ENCODE data around the gene RPL13A. TPM values are rescaled to one million over a fixed set of nuclear protein-coding genes. Genes with fewer than 3 reads are reported as not detected.
"Not testable (repeated sequence)": the region's sequence is repeated elsewhere in the genome, so short reads cannot be mapped to it uniquely, and the experiment has no call there.

The RPL13A gene
- total RNA-seq, 1 donor from 2014 or later = 3,026 TPM

- peaks cover 9% of the 10 kb centered on the region for H3K4me1 Mint-ChIP-seq
- H3K4me3 Mint-ChIP-seq = peak overlapping the region; percentile 31
- H3K27me3 Mint-ChIP-seq (ENCODE audit: low read depth) = peaks cover 3% of the 10 kb centered on the region
- H3K9me3 Mint-ChIP-seq = no peaks in the 10 kb centered on the region
- H3K27ac Mint-ChIP-seq (ENCODE audit: unreplicated experiment) = no peak overlapping the region
- no peak for TF ChIP-seq CTCF (conservative IDR thresholded peaks at IDR 0.05)
- DNase-seq (ENCODE audit: low read depth, low spot score) = no peak
- peaks cover 5% of the 10 kb centered on the region for H3K36me3 Mint-ChIP-seq (ENCODE audit: low read depth)
Measured at GRCh38 chr19:49468746-49469447, 18.5 kb upstream of the RPL13A start.

DNA sequence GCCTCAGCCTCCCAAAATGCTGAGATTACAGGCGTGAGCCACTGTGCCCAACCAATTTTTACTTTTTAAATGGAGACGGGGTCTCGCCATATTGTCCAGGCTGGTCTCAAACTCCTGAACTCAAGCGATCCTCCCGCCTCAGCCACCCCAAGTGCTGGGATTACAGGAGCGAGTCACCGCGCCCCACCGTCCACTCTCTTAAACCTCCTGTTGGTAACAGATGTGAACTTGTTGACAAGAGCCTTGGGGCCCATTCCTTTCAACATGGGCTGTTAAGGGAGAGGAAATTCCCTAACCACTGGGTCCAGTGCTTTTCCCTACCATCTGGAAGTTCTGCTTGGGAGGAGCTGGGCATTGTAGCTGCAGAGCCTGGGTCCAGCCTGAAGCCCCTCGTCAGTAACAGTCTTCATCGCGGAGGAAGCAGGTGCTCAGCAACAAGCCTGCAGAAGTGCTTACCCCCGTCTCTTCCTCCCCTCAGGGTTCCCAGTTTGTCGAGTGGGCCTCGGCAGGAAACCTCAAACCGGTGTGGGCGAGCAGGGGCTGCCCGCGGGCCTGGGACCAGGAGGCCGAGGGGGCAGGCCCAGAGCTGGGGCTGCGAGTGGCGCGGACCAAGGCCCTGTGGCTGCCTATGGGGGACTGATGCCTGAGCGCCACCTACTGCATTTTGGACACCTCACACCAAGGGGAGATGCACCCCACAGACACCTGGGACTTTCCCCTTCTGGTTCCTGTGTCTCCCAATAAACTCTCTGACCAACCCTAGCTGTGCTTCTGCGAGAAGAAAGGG is 17.4 kb upstream of the RPL13A start:
- H3K4me3 Mint-ChIP-seq = no peak overlapping the region
- H3K9me3 Mint-ChIP-seq = no peaks in the 10 kb centered on the region
- peaks cover 5% of the 10 kb centered on the region for H3K36me3 Mint-ChIP-seq (ENCODE audit: low read depth)
- peaks cover 9% of the 10 kb centered on the region for H3K4me1 Mint-ChIP-seq
- no peak for TF ChIP-seq CTCF (conservative IDR thresholded peaks at IDR 0.05)
- H3K27me3 Mint-ChIP-seq (ENCODE audit: low read depth) = peaks cover 10% of the 10 kb centered on the region
- H3K27ac Mint-ChIP-seq (ENCODE audit: unreplicated experiment) = no peak overlapping the region
- DNase-seq (ENCODE audit: low read depth, low spot score) = no peak

DNA sequence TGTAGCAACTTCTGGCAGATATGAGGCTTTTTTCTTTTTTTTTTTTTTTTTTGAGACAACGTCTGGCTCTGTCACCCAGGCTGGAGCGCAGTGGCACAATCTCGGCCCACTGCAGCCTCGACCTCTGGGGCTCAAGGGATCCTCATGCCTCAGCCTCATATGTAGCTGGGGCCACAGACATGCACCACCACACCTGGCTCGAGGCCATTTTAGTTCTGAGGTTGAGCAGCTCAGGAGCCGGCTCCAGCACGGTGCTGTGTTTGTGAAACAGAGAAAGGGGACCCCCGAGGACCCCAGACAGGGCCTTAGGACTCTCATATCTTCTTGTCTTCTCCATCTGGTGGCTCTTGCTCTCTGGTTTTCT is 16.8 kb upstream of the RPL13A start:
- Mint-ChIP-seq H3K4me3 (no peak overlapping the region), H3K9me3 (no peaks in the 10 kb centered on the region), H3K36me3 (ENCODE audit: low read depth) (peaks cover 5% of the 10 kb centered on the region), H3K27ac (ENCODE audit: unreplicated experiment) (no peak overlapping the region), H3K4me1 (peaks cover 9% of the 10 kb centered on the region), H3K27me3 (ENCODE audit: low read depth) (peaks cover 16% of the 10 kb centered on the region)
- no peak for DNase-seq (ENCODE audit: low read depth, low spot score)
- no peak for TF ChIP-seq CTCF (conservative IDR thresholded peaks at IDR 0.05)

DNA sequence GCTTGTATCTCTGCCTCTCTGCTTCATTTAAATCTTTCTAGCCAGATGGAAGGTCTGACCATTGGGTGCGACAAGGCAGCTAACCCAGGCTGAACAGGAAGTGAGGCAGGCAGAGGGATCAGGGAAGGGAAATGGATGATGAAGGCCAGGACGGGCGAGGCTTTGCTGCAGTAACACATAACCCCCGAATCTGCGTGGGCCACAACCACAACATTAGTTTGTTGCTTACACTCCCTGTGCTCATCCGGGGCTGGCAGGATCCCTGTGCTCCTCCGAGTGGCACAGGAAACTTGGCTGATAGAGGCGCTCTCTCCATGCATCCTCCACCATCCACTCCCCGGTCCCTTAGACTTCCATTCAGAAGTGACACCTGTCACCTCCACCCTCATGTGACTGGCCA is 14.5 kb upstream of the RPL13A start:
- Mint-ChIP-seq H3K27me3 (ENCODE audit: low read depth) (peaks cover 25% of the 10 kb centered on the region), H3K36me3 (ENCODE audit: low read depth) (peaks cover 5% of the 10 kb centered on the region), H3K9me3 (no peaks in the 10 kb centered on the region), H3K27ac (ENCODE audit: unreplicated experiment) (peak overlapping the region; percentile 71), H3K4me3 (no peak overlapping the region), H3K4me1 (peaks cover 15% of the 10 kb centered on the region)
- TF ChIP-seq CTCF (conservative IDR thresholded peaks at IDR 0.05) = no peak
- no peak for DNase-seq (ENCODE audit: low read depth, low spot score)

DNA sequence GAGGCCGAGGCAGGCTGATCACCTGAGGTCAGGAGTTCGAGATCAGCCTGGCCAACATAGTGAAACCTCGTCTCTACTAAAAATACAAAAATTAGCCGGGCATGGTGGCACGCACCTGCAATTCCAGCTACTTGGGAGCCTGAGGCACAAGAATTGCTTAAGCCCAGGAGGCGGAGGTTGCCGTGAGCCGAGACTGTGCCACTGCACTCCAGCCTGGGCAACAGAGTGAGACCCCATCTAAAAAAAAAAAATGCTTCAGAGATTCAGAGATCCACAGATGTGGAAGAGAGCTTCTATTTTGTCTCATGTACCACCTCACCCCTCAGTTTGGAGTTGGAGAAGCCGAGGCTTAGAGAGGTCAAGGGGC is 13.9 kb upstream of the RPL13A start:
- not testable (repeated sequence) for H3K4me3 Mint-ChIP-seq; DNase-seq (ENCODE audit: low read depth, low spot score)

More for the DNA sequence above, 13.9 kb upstream of the RPL13A start:
- Mint-ChIP-seq H3K4me1 (peaks cover 15% of the 10 kb centered on the region), H3K27me3 (ENCODE audit: low read depth) (peaks cover 25% of the 10 kb centered on the region)
- not testable (repeated sequence) for H3K9me3 Mint-ChIP-seq; H3K27ac Mint-ChIP-seq (ENCODE audit: unreplicated experiment); H3K36me3 Mint-ChIP-seq (ENCODE audit: low read depth)

Data from neural crest cell (in vitro differentiated cells).